GM12864 (cell line): ENCODE measurements around the gene PAPLN.

ENCODE experiments used
- DNase-seq: peaks from one replicate; pipeline ENCODE4 v3.0.0-alpha.2; 2011; ENCODE audit warnings: low read depth
- H3K4me3 ChIP-seq: 2 replicates; pipeline ENCODE4 v1.5.1; 2011; ENCODE audit warnings: mild to moderate bottlenecking, low read depth, low read length, control low read depth
- CTCF ChIP-seq: IDR thresholded peaks from 2 replicates; pipeline ENCODE4 v1.5.1; 2011; ENCODE audit warnings: low read depth, mild to moderate bottlenecking, moderate library complexity, low read length, control low read depth, inconsistent platforms; ENCODE audit errors: missing control alignments

The PAPLN gene

GRCh38 chr14:73220634-73221033, 16.7 kb upstream of the PAPLN start:
- no peak for DNase-seq
- no peak for TF ChIP-seq CTCF
- no peak overlapping the region for H3K4me3 ChIP-seq

- no peak overlapping the region for H3K4me3 ChIP-seq
- DNase-seq, result no peak
- no peak for TF ChIP-seq CTCF
These were observed 15.4 kb upstream of the PAPLN start for GRCh38 chr14:73221945-73222344.

- no peak for DNase-seq
- TF ChIP-seq CTCF, result no peak
- no peak overlapping the region for H3K4me3 ChIP-seq
These were observed 14.3 kb upstream of the PAPLN start for GRCh38 chr14:73223049-73223448.

- no peak for DNase-seq
- no peak for TF ChIP-seq CTCF
These were observed 11.8 kb upstream of the PAPLN start for GRCh38 chr14:73225496-73225895.

GRCh38 chr14:73227812-73228781, 9.2 kb upstream of the PAPLN start:
- no peak for DNase-seq
- TF ChIP-seq CTCF, result no peak
- H3K4me3 ChIP-seq, result no peak overlapping the region

More at GRCh38 chr14:73225496-73225895, 11.8 kb upstream of the PAPLN start:
- H3K4me3 ChIP-seq, result no peak overlapping the region

- no peak for TF ChIP-seq CTCF
- no peak overlapping the region for H3K4me3 ChIP-seq
- DNase-seq, result no peak
These were observed 7.3 kb upstream of the PAPLN start for GRCh38 chr14:73230051-73230450.
